NCI-H146 treated with DMSO at 0.1 percent for 48 hours (cell line): ENCODE measurements around the gene BTBD9.

Experiments used
- DNase-seq: peaks from one replicate; lab custom pipeline; 2025; ENCODE audit not compliant: unreplicated experiment; lab: John Stamatoyannopoulos, UW

The BTBD9 gene

DNA sequence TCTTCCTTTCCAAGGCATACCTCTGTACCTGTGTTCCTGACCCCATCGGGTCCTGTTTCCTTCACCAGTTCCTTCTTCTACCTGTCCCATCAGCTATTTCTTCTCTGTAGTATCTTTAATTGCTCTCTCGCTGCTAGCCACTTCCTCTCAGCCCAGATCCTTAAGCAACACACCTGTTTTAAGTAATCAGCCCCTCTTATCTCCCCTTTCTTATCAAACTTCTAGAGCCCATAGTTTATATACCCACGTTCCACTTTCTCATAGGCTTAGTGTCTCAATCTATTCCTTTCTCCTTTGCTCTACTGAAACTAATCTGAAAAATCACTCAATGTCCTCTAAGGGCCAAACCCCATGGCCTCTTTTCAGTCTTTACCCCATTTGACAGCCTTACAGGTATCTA is 239.6 kb downstream of the BTBD9 start:
- DNase-seq, result no peak

DNA sequence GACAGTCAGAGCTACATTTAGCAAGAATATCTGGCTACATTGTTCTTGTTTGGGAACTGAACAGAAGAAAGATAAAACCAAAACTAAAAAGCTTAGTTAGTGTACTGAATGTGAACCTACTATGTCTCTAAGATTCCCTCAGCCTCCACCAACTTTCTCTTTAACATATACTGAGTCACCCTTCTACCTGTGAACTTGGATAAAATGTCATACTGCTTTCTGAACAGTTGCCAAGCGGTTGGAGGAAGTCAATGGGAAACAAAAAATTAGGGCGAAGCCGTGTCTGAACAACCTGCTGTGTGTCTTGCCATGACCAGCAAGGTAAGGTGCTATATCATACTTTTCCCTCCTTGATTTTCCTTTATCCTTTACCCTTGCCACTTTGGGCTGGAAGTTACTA is 243.5 kb downstream of the BTBD9 start:
- no peak for DNase-seq

DNA sequence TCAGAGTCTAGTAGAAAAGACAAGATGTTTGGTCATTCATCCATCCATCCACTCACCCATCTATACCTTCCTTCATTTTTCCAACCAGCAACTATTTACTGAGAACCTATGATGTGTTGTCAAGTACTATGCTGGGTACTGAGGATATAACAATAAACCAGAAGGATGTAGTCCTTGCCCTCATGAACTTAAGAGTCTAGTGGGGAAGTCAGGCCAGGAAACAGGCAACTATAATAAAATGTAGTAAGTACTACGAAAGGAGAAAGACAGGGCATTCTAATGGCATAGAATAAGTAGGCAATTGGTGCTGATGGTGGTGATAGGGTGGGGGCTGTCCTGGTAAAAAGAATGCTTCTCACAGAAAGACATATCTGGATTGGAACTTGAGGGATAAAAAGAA is 245.7 kb downstream of the BTBD9 start:
- DNase-seq, result no peak

DNA sequence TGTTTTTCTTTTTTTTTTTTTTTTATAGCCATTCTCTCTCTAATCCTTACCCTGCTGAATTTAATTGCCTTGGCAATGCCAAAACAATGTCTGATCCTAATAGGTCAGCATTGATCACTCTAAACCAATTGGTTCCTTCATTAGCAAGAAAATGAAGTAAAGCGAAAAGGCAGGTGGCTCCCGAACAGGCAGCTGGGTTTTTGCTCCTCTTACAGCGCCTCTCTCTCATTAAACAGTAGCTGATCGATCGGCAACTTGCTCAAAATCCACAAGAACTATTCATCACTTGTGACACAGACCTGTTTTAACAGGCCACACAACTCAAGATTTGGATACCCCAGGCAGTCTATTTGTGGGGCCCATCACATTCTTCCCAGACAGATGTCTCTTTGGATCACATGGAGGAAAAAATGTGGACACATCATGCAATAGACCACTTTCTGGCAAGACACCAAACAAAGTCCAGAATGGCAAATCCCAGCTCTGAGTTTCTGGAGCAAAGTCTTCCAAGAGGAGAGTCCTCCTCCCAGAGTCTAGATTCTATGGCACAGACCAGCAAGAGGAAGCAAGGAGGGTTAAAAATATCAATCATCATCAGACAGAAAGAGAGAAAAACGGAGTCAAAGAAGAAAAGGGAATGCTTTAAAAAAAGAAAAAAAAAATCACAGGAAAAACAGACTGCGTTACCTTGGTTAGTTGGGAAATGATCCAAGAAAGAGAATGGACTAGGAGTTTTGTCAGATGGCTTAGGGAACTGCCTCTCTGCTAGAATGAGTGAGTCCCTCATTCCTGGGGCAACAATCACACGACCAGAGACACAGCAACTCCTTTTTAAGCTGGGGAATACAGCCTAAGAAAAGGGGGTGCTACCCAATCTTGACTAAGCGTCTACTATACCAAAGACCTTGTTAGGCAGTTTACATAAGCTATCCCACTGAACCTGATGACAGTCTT is 247.8 kb downstream of the BTBD9 start:
- peak; percentile 71 for DNase-seq

DNA sequence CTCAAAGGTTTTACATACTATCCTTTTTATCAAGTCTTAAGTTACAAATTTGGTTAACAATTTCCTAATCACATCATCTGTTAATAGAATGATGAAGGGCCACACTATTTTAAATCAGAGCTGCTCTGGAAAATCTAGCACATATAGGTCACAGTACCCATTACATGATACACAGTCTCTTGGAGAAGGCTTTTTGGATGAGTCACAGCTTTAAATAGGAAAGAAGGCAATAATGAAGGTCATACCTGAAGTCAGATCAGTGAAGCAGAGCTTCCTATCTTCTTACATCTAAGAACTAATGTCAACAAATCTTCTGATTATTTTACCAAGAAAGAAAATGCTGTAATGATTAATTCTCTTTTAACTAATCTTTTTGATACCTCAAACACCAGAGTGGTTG is 248.5 kb downstream of the BTBD9 start:
- peak; percentile 63 for DNase-seq

DNA sequence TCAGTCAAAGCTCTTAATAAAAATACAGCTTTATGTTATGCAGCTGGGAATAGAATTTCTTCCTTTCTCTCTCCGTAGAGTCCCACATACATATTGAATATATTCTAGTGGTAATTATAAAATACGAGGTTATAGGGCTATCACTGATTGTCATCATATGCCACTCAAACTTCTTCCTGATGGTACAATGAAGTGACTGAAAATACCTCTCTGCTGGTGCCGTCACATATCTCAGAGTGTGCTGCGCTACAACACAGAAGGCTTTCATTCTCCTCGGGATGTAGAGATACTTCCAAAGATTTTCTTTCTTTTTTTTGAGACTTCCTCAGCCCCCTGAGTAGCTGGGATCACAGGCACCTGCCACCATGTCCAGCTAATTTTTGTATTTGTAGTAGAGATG is 249.9 kb downstream of the BTBD9 start:
- no peak for DNase-seq

DNA sequence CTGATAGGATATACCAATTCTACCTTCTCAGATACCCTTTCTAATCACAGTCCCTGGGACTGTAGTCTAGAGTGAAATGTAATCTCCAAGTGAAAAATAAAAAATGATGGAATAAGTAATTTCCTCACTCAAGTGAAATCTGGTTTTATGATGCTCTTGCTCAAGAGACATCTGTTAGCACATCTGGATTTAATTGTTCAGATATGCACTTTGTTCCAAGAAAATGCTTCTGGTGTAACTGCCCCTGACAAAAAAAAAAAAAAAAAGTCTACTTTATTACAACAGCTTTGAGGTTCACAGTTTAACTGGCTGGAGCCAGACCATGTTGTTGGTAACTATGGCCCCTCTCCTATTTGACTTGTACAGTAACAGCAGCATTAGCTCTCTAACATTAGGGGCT is 251.8 kb downstream of the BTBD9 start:
- DNase-seq, result no peak

DNA sequence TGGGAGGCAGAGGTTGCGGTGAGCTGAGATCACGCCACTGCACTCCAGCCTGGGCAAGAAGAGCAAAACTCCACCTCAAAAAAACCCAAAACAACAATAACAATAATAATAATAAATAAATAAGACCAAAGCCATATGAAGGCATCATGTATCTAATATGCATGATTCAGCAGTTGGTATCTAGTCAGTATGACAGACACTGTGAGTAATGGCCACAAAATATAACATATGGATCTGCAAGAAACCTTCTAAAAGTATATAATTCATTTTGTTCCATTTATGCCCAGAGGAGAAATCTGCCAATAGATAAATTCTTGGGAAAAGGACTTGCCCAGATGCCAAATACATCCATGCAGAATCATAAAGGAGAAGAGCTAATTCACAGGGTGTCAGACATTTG is 252.3 kb downstream of the BTBD9 start:
- DNase-seq, result no peak

DNA sequence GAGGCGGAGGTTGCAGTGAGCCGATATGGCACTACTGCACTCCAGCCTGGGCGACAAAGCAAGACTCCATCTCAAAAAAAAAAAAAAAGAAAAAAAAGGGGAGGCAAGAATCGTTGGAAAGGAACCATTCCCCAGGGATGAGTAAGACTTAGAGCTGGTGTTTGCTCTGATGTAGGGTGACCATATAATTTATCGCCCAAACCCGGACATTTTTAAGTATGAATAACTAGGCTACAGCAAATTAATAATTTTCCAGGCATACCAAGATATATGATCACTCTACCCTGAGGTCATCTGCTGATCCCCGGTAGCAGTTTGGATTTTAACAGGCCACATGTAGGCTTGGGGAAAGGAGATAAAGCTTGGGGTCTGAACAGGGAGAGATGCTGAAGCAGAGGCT is 260.9 kb downstream of the BTBD9 start:
- no peak for DNase-seq

DNA sequence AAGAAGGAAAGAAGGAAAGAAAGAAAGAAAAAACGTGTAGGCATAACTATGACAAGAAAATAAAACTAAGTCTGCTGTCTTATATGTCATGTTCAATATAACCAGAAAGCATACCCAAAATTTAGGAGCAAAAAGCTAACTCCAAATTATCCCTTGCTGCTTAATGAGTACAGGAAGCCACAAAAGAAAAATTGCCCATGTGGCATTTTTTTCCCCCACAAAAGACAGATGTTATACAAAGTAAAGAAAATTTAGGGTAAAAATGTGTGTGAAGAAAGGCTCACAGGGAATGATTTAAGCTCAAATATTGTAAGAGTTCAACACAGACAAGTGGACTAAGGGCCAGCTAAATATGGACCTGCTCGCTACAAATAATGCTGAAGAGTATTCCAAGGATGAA is 263.8 kb downstream of the BTBD9 start:
- DNase-seq, result no peak

DNA sequence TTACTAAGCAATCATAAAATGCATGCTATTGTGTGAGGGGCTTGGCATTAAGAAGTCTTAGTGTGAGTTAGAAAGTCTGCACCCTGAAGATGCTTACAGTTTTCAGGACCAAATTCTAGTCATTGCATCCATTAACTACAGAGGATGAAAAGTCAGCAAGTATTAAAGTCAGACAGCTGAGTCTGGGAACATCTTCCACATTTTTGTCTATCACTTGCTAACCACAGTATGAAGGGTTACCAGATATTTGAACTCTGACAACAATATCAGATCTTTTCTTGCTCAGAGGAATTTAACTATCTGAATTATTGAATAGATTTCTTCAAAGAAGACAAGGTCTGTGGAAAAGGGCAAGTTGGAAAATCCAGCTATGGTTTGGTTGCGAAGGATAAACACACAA is 264.4 kb downstream of the BTBD9 start:
- DNase-seq, result no peak

DNA sequence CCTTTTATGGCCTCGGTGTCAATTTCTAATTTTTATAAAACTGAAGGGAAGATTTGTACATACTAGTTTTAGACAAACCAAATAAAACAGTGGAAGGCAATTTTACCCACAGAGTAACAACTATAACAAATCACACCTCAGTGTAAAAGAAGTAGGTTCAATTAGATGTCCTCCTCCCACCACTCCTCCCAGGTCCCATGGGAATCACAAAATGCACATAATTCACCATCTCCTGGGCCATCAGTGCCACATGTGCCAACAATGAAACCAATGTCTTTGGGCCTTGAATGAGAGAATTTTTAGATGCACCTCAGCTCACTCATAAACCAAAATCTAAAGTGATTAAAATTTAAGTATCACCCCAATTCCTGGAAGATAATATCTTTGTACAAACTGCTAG is 267.8 kb downstream of the BTBD9 start:
- DNase-seq, result no peak

DNA sequence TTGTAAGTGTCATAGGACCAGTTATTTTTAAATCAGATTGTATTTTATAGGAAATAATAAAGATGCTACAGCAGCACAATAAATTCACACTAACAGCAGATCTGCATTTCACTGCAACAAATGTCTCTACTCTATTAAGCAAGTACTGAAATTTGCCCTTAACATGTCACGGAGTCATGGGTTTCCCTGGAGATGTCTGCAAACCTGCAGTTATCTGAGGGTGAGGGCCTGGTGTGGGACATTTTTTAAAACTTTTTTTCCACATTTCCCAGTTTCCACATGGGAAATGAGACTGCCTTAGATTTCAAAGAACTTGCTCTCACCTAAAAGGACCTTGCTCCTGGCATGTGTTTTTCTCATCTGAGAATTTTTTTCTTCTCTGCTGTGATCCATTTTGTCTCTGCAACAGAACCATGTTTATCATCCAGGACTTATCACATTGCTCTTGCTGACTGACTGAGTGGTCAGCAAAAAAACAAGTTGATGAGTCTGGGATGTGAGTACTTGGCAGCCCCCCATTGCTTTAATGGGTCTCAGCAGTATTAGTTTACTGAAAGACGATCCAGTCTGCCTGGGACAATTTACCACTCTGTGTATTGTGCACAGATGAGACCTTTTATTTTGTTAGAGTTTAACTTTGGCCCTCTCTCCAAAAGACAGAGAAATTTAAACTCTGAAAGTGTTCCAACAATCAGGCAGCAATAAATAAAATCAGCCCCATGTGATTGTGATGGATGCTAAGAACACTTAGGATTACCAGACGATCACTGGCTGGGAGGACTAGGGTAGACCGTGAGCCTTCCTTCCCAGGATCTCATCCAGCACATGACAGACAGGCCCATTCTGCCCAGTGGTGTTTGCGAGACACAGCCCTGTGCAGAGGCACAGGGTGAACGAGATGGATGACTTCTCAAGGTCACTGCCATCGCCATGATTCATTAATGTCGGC is 268.8 kb downstream of the BTBD9 start:
- peak; percentile 24 for DNase-seq

DNA sequence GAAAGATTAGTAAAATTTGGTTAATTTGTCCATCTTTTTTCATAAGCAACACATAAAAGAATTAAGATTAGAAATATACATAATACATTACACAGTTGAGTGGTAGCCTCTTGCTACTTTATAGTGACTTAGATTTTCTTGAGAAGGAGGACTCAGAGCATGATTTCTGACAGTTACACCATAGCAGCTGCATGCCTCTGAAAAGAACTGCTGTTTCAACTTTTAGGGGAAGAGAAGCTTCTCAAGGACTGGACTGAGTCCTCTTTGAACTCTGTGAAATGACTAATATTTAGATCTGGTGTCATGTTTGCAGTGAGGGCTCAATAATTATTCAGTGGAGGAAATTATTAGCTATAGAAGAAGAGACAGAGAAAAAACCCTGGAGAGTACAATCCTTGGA is 272.5 kb downstream of the BTBD9 start:
- no peak for DNase-seq

DNA sequence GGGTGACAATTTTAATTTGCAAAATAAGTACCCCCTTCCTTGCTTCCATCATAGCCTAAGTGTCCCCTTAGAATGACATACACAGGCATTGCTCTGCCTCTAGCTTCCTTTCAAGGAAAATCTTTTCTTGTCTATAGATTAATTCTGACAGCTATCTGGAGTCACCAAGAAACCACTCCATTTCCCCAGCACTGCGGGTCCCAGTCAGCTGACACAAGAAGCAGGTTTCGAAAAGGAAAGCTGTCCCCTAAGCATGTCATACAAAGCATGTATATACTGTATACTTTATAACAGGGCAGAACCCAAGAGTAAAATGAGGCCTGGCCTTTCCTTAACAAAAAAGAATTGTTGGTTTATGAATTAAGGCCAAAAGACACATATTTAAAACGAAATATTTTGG is 273.5 kb downstream of the BTBD9 start:
- no peak for DNase-seq

DNA sequence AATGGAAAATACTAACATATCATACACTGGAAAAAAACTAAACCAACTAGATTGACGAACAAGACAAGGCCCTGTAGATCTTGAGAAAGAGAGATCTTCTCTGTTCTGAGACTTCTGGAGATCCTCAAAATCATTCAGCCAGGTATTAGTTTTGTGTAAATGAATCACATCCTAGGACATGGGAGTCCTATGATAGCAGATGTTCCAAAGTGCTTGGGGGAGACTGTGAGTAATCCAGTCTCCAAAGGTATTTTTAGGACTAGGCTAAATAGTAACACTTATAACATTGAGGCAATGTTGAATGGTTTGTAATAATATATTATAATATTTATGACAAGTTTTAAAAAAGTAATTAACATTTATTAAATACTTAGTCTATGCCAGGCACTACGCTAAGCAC is 275.0 kb downstream of the BTBD9 start:
- DNase-seq, result no peak

DNA sequence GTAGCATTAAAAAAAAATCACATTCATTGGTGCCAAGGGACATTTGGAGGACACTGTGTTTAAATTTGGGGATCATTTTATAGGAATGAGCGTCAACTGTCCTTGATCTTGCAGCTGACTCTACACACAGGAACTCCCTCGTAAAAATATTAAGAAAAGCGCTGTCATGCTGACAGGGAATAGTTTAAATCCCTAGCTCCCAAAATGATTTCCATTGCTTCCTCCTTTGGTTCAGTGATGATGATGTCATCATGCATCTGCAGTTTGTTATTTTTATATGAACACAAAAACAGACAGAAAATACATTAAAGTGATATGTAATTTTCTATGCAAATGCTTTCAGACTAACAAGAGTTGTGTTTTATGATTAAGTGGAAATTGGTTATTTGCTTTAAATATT is 275.6 kb downstream of the BTBD9 start:
- DNase-seq, result no peak

DNA sequence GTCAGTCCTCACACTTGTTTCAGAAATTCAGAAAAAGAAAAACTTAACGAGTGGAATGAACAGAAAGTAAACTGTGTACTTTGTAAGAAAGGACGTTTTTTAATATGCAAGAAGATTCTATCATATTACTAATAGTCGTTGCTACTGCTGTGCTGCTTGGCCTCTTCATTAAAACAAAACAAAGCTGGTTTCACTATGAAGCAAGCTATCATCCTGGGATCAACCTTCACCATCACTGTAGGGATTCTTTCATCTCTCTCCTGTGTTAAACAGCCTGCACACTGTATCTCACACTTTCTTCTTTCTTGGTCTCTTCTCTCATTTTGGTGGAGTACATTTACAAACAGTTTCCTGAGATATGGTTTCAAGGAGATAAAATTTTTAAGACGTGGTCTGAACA is 284.2 kb downstream of the BTBD9 start:
- no peak for DNase-seq

DNA sequence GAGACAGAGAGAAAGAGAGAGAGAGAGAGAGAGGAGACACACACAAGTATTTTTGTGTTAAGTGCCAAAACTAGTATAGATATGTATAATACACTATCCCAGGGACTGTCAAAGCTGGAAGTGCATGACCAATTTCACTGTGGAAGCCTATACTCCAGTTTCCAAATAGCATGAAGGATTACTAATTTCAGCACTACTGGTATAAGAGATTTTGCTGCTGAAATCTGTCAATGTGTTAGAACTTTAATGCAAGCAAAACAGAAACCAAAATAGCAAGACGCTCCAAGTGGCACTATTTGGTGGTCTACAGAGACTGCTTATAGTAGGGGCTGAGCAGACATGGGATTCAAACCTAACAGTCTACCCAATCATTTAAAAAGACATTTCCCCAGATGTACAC is 284.8 kb downstream of the BTBD9 start:
- DNase-seq, result no peak

DNA sequence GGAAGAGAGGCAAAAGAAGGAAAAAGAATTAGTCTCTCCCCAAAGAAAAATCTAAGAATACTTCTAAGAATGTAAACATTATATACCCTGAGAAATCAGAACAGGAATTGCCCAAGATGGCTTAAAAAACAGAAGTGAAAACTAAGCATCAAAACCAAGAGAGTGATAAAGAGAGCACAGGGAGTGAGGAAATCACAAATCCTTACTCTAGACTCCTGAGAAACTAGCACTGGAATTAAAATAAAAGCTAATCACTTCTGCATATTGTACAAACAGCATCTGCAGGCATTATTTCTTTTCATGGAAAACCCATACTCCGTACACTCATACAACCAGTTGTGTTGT is 285.7 kb downstream of the BTBD9 start:
- DNase-seq, result no peak

DNA sequence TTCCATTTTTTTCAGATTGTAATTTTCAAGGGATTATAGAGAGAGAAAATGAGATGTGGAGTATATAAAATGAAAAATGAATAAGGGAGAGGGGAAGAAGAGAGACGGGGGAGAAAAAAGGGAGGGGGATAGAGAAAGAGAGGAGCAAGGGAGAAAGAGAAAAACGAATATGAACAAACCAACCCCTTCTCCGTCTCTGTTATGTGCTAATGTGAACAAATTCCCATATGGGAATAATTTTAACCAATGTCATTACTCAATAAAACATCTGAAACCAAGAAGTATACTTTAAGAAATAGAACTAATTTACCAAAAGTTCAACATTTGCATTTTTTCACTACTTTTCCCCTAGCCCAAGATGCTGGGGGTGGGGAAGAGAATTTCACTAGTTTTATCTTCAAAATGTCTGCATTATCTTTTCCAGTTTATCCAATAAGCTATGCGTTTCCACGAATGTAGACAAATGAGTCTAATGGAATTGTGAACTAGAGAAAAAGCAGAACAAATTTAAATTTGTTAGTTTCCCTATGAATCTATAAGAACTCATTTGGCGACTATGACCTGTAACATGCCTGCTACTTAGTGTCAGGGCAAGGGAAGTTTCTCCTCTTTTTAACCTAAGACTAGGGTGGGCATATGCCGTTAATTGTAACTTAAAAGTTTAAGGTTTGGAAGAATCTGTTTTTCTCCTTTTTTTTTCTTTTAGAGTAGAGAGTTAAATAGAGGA is 286.3 kb downstream of the BTBD9 start:
- DNase-seq, result no peak
